Ascending aorta (tissue), 2 donors: Measurements from ENCODE around the gene KLHL24. TPM values are rescaled to one million over a fixed set of nuclear protein-coding genes. Genes with fewer than 3 reads are reported as not detected.
"Not testable (repeated sequence)": the region's sequence is repeated elsewhere in the genome, so short reads cannot be mapped to it uniquely, and the experiment has no call there.

Experiments used
- DNase-seq, 2 donors: peaks; one replicate each; pipeline ENCODE4 v3.0.0-alpha.2; 2019; ENCODE audit warnings: low spot score in 2 of 2
- H3K27ac ChIP-seq, 2 donors: fragments of 200-600 bp; sonication (generic); one replicate each; pipeline ENCODE4 v1.5.1; 2016 to 2017; ENCODE audit warnings: mild to moderate bottlenecking in 1 of 2
- H3K27me3 ChIP-seq: fragments of 200-600 bp; sonication (generic); one replicate; pipeline ENCODE4 v1.5.1; 2017
- H3K36me3 ChIP-seq, 2 donors: fragments of 200-600 bp; sonication (generic); one replicate each; pipeline ENCODE4 v1.5.1; 2016
- H3K4me1 ChIP-seq, 2 donors: fragments of 200-600 bp; sonication (generic); one replicate each; pipeline ENCODE4 v1.5.1; 2016 to 2017; ENCODE audit warnings: mild to moderate bottlenecking in 1 of 2
- H3K4me3 ChIP-seq, 2 donors: fragments of 200-600 bp; sonication (generic); one replicate each; pipeline ENCODE4 v1.5.1; 2016 to 2017; ENCODE audit warnings: mild to moderate bottlenecking in 1 of 2
- H3K9me3 ChIP-seq, 2 donors: fragments of 200-600 bp; sonication (generic); one replicate each; pipeline ENCODE4 v1.5.1; 2016
- CTCF ChIP-seq, 3 experiments: fragments of 200-600 bp in 2 of 3; fragments of 450-650 bp in 1 of 3; sonication (generic) in 2 of 3; IDR thresholded peaks; one replicate each; pipeline ENCODE4 v1.5.1; 2016 to 2019; ENCODE audit warnings: antibody characterized with exemption in 3 of 3, mild to moderate bottlenecking in 1 of 3, moderate library complexity in 1 of 3
- intact Hi-C: fragments of 100-400 bp; cut with DNase I; formaldehyde crosslinking; loops from one replicate; pipeline ENCODE4 v1.15.1; 2023
- total RNA-seq: library from RNA; depleted of rRNA; stranded (reverse); fragments of >200 nt; gene quantifications from one replicate; pipeline ENCODE4 v1.1.0, GENCODE V29; 2016

Gene KLHL24
- total RNA-seq, 1 donor from 2014 or later, result 26.6 TPM

DNA sequence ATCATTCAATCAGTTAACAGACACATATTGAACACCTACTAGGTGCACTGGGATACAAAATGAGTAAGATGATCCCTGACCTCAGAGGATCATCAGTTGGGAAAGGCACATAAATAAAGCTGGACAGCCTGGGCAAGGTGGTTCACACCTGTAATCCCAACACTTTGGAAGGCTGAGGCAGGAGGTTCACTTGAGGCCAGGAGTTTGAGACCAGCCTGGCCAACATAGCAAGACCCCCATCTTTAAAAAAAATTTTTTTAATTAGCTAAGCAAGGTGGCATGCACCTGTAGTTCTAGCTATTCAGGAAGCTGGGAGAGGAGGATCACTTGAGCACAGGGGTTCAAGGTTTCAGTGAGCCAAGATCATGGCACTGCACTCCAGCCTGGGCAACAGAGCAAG, 3.7 kb upstream of the KLHL24 start:
- Histone ChIP-seq H3K36me3 (no peaks in the 10 kb centered on the region), H3K27ac (no peak overlapping the region), H3K9me3 (no peaks in the 10 kb centered on the region), H3K4me3 (no peak overlapping the region), H3K4me1 (no peaks in the 10 kb centered on the region), H3K27me3 (no peaks in the 10 kb centered on the region)
- no peak for DNase-seq
- no peak for TF ChIP-seq CTCF (IDR thresholded peaks at IDR 0.05)
- intact Hi-C loops, result loop anchor here (10.0 kb wide), 2 partner anchors 187 to 703 kb away; partner anchors contain the start of gene FAM131A

GRCh38 chr3:183632725-183633124, 2.7 kb upstream of the KLHL24 start:
- not testable (repeated sequence) for DNase-seq, H3K36me3 ChIP-seq, H3K4me1 ChIP-seq, H3K27ac ChIP-seq, H3K27me3 ChIP-seq, H3K9me3 ChIP-seq, H3K4me3 ChIP-seq
- intact Hi-C loops, result loop anchor here (10.0 kb wide), 2 partner anchors 188 to 702 kb away; partner anchors contain the start of gene FAM131A

GRCh38 chr3:183634707-183635106, 716 bp upstream of the KLHL24 start:
- intact Hi-C loops, result loop anchor here (5.0 to 10.0 kb wide), 5 partner anchors 190 to 842 kb away; partner anchors contain the start of genes ABCC5, ATP11B and FAM131A
- no peak for DNase-seq
- TF ChIP-seq CTCF (IDR thresholded peaks at IDR 0.05), result no peak
- Histone ChIP-seq H3K9me3 (no peaks in the 10 kb centered on the region), H3K27ac (peak overlapping the region; percentile 92 to 100), H3K27me3 (no peaks in the 10 kb centered on the region), H3K4me1 (peaks cover 0 to 16% of the 10 kb centered on the region in 2 donors), H3K36me3 (no peaks in the 10 kb centered on the region), H3K4me3 (peak overlapping the region; percentile 91 to 95)

DNA sequence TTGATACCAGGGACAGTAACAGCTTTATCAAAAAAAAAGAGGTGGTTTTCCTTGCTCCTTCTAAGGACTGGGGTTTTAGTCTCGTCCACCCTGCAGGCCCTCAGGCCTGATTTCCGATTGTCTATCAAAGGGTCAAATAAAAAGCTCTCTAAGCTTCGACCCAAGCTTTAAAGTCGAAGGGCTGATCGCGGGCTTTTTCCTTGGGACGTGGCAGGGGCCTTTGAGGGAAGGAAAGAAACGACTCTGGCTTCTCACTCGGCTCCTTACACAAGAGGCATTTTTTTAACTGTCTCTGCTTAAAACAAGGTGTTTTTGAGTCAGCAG, 354 bp upstream of the KLHL24 start:
- DNase-seq, result no peak
- no peak for TF ChIP-seq CTCF (IDR thresholded peaks at IDR 0.05)
- Histone ChIP-seq H3K9me3 (no peaks in the 10 kb centered on the region), H3K36me3 (no peaks in the 10 kb centered on the region), H3K27me3 (no peaks in the 10 kb centered on the region), H3K4me1 (peaks cover 0 to 16% of the 10 kb centered on the region in 2 donors), H3K27ac (peak overlapping the region; percentile 92 to 100), H3K4me3 (peak overlapping the region; percentile 91 to 95)
- intact Hi-C loops, result loop anchor here (5.0 to 10.0 kb wide), 5 partner anchors 190 to 843 kb away; partner anchors contain the start of genes ABCC5, ATP11B and FAM131A

- intact Hi-C loops, result loop anchor here (1.0 to 10.0 kb wide), 8 partner anchors 62 to 844 kb away; partner anchors contain the start of genes ABCC5, ATP11B, FAM131A and MCCC1
- peaks cover 0 to 16% of the 10 kb centered on the region in 2 donors for H3K4me1 ChIP-seq
Measured at GRCh38 chr3:183636221-183637105, 1.0 kb downstream of the KLHL24 start.

More at GRCh38 chr3:183636221-183637105, 1.0 kb downstream of the KLHL24 start:
- Histone ChIP-seq H3K27ac (peak overlapping the region; percentile 92 to 100), H3K27me3 (no peaks in the 10 kb centered on the region), H3K9me3 (no peaks in the 10 kb centered on the region), H3K4me3 (peak overlapping the region; percentile 91 to 95), H3K36me3 (no peaks in the 10 kb centered on the region)
- no peak for TF ChIP-seq CTCF (IDR thresholded peaks at IDR 0.05)
- DNase-seq, result peak; percentile 94 to 97
